ENCODE data around the gene SPOCK3.

SPOCK3 gene

GRCh38 chr4:167177925-167178324 lies 56.4 kb downstream of the SPOCK3 start:
- ATAC-seq, result no peak
- TF ChIP-seq, protein P1, sequence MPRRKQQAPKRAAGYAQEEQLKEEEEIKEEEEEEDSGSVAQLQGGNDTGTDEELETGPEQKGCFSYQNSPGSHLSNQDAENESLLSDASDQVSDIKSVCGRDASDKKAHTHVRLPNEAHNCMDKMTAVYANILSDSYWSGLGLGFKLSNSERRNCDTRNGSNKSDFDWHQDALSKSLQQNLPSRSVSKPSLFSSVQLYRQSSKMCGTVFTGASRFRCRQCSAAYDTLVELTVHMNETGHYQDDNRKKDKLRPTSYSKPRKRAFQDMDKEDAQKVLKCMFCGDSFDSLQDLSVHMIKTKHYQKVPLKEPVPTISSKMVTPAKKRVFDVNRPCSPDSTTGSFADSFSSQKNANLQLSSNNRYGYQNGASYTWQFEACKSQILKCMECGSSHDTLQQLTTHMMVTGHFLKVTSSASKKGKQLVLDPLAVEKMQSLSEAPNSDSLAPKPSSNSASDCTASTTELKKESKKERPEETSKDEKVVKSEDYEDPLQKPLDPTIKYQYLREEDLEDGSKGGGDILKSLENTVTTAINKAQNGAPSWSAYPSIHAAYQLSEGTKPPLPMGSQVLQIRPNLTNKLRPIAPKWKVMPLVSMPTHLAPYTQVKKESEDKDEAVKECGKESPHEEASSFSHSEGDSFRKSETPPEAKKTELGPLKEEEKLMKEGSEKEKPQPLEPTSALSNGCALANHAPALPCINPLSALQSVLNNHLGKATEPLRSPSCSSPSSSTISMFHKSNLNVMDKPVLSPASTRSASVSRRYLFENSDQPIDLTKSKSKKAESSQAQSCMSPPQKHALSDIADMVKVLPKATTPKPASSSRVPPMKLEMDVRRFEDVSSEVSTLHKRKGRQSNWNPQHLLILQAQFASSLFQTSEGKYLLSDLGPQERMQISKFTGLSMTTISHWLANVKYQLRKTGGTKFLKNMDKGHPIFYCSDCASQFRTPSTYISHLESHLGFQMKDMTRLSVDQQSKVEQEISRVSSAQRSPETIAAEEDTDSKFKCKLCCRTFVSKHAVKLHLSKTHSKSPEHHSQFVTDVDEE (CRISPR knock-in tag; IDR thresholded peaks at IDR 0.05), result no peak
- TF ChIP-seq SNAI2 (CRISPR knock-in tag; IDR thresholded peaks at IDR 0.05) (no peak), ZFP30 (CRISPR knock-in tag; IDR thresholded peaks at IDR 0.05) (no peak), CSRNP3 (CRISPR knock-in tag; IDR thresholded peaks at IDR 0.05) (no peak), RARB (CRISPR knock-in tag; IDR thresholded peaks at IDR 0.05) (no peak), ZNF8 (CRISPR knock-in tag; IDR thresholded peaks at IDR 0.05) (no peak), ISL1 (CRISPR knock-in tag; IDR thresholded peaks at IDR 0.05) (no peak)
- TF ChIP-seq, protein P2, sequence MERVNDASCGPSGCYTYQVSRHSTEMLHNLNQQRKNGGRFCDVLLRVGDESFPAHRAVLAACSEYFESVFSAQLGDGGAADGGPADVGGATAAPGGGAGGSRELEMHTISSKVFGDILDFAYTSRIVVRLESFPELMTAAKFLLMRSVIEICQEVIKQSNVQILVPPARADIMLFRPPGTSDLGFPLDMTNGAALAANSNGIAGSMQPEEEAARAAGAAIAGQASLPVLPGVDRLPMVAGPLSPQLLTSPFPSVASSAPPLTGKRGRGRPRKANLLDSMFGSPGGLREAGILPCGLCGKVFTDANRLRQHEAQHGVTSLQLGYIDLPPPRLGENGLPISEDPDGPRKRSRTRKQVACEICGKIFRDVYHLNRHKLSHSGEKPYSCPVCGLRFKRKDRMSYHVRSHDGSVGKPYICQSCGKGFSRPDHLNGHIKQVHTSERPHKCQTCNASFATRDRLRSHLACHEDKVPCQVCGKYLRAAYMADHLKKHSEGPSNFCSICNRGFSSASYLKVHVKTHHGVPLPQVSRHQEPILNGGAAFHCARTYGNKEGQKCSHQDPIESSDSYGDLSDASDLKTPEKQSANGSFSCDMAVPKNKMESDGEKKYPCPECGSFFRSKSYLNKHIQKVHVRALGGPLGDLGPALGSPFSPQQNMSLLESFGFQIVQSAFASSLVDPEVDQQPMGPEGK (CRISPR knock-in tag; IDR thresholded peaks at IDR 0.05; ENCODE audit: borderline replicate concordance), result no peak

DNA sequence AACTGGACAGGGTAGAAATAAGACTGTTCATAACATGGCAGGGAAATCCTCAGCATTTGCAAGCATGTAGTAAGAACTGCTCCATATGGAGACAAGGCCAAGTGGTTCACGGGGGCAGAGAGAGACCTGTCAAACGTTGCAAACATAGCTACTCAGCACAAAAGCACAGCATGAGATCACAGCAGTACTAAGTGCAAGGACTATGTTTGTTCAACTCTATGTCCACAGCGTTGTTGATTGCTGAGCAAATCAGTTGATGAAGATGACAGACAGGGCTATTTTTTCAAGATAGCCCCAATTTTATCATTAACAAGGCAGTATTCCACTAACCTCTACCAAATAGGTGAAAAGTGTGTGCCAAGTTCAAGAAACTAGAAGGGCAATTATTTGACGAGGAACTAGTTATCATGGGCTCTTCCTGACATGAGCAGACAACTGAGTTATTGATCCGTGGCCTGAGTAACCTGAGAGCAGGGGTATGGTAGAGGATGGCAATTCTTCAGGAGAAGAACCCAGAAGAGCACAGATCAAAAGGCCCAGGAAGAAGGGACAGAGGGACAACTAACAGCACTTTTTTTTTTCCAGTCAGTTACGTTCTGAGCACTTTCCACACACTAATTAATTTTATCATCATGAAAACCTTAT lies 57.4 kb downstream of the SPOCK3 start:
- ATAC-seq, result no peak
- TF ChIP-seq SNAI2 (CRISPR knock-in tag; IDR thresholded peaks at IDR 0.05) (no peak), GLIS3 (CRISPR knock-in tag; IDR thresholded peaks at IDR 0.05) (no peak), ARNTL (CRISPR knock-in tag; IDR thresholded peaks at IDR 0.05; ENCODE audit: borderline replicate concordance, low read depth) (no peak), ZFP3 (CRISPR knock-in tag; IDR thresholded peaks at IDR 0.05) (no peak), ZNF8 (CRISPR knock-in tag; IDR thresholded peaks at IDR 0.05) (no peak), PPARA (CRISPR knock-in tag; IDR thresholded peaks at IDR 0.05; ENCODE audit: borderline replicate concordance) (no peak), RARB (CRISPR knock-in tag; IDR thresholded peaks at IDR 0.05) (no peak), ZC3H10 (CRISPR knock-in tag; IDR thresholded peaks at IDR 0.05) (no peak), ZNF70 (CRISPR knock-in tag; IDR thresholded peaks at IDR 0.05) (no peak), TCF4 (CRISPR knock-in tag; IDR thresholded peaks at IDR 0.05; ENCODE audit: borderline replicate concordance) (no peak), CREB5 (CRISPR knock-in tag; IDR thresholded peaks at IDR 0.05; ENCODE audit: low read depth) (no peak), ESRRG (CRISPR knock-in tag; IDR thresholded peaks at IDR 0.05) (no peak), ISL1 (CRISPR knock-in tag; IDR thresholded peaks at IDR 0.05) (no peak), ZFP30 (CRISPR knock-in tag; IDR thresholded peaks at IDR 0.05) (no peak), CSRNP3 (CRISPR knock-in tag; IDR thresholded peaks at IDR 0.05) (no peak), POU6F1 (CRISPR knock-in tag; IDR thresholded peaks at IDR 0.05; ENCODE audit: borderline replicate concordance, low read depth) (no peak)
- TF ChIP-seq, protein P2 (CRISPR knock-in tag; IDR thresholded peaks at IDR 0.05; ENCODE audit: borderline replicate concordance), result no peak
